CD4-positive, alpha-beta T cell treated with Interleukin-6 at 100 ng/mL for 8 hours (primary cell): Measurements from ENCODE around the gene GPR160.

Experiments used
- DNase-seq: peaks from one replicate; pipeline ENCODE4 v3.0.0-alpha.2; 2020; ENCODE audit warnings: mixed read lengths, low spot score

GPR160 gene

GRCh38 chr3:170064108-170064507 is 26.3 kb downstream of the GPR160 start:
- no peak for DNase-seq

- no peak for DNase-seq
Observed at GRCh38 chr3:170075441-170076091, 37.8 kb downstream of the GPR160 start.

GRCh38 chr3:170076715-170077238 is 39.0 kb downstream of the GPR160 start:
- no peak for DNase-seq

- no peak for DNase-seq
Observed at GRCh38 chr3:170077361-170077760, 39.6 kb downstream of the GPR160 start.

GRCh38 chr3:170078620-170079281 is 41.0 kb downstream of the GPR160 start:
- DNase-seq = no peak

GRCh38 chr3:170079536-170080165 is 41.9 kb downstream of the GPR160 start:
- no peak for DNase-seq

- DNase-seq = no peak
Observed at GRCh38 chr3:170080605-170081004, 42.8 kb downstream of the GPR160 start.

- no peak for DNase-seq
Observed at GRCh38 chr3:170081079-170081741, 43.4 kb downstream of the GPR160 start.

- DNase-seq = no peak
Observed at GRCh38 chr3:170083343-170083742, 45.5 kb downstream of the GPR160 start.

GRCh38 chr3:170085396-170085795 is 47.6 kb downstream of the GPR160 start:
- DNase-seq = no peak

- DNase-seq = no peak
Observed at GRCh38 chr3:170089862-170090600, 52.2 kb downstream of the GPR160 start.

- DNase-seq = no peak
Observed at GRCh38 chr3:170090601-170090981, 52.8 kb downstream of the GPR160 start.

- no peak for DNase-seq
Observed at GRCh38 chr3:170092907-170093306, 55.1 kb downstream of the GPR160 start.

GRCh38 chr3:170095771-170096170 is 58.0 kb downstream of the GPR160 start:
- no peak for DNase-seq

- DNase-seq = no peak
Observed at GRCh38 chr3:170096342-170096741, 58.5 kb downstream of the GPR160 start.

- DNase-seq = no peak
Observed at GRCh38 chr3:170098753-170099152, 61.0 kb downstream of the GPR160 start.

- no peak for DNase-seq
Observed at GRCh38 chr3:170100944-170101343, 63.1 kb downstream of the GPR160 start.

- DNase-seq = no peak
Observed at GRCh38 chr3:170102431-170102830, 64.6 kb downstream of the GPR160 start.

GRCh38 chr3:170107941-170108340 is 70.1 kb downstream of the GPR160 start:
- no peak for DNase-seq

GRCh38 chr3:170108955-170109354 is 71.2 kb downstream of the GPR160 start:
- no peak for DNase-seq

- DNase-seq = no peak
Observed at GRCh38 chr3:170109579-170110293, 71.9 kb downstream of the GPR160 start.
